ENCODE data around the gene RANBP3L. TPM values are rescaled to one million over a fixed set of nuclear protein-coding genes. Genes with fewer than 3 reads are reported as not detected.

Gene RANBP3L
- total and polyA plus RNA-seq, 9 of the 15 experiments (the other 6 are each of a cell fraction or from before 2014, with no cell fraction given): 0.01 to 0.06 TPM; not detected in 7

DNA sequence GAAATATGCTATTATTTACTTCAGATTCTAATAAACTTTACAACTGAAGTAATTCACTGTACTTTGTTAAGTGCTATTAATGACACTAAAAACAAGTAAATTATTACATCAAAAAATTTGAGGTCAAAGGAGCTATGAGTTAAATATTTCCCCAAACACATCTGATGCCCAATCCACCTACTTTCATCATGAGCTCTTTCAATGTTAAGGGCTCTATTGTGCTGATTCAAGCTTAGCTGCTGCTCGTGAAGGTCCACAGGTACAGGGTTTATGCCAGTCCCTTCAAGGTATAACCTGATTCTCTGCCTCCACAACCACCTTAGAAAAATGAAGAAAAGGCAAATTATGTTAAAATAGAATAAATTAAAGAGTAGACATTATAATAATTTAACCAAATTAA lies 84.1 kb downstream of the RANBP3L start:
- H3K36me3 ChIP-seq (ENCODE audit: control insufficient read depth, insufficient read depth, low read length): peaks cover 70% of the 10 kb centered on the region; the same call in 1 of the 3 replicates
- H3K27me3 ChIP-seq (ENCODE audit: control insufficient read depth in 2 of 2, insufficient read depth in 2 of 2, low read length in 2 of 2): no peaks in the 10 kb centered on the region
- 86% methylated on average over 1 of the region's 1 CpG for WGBS (ENCODE audit: insufficient coverage, low coverage, missing lambda C conversion rate)
- CTCF ChIA-PET (ENCODE audit: low intra/inter-chr PET ratio): interaction anchor here (0.6 kb wide), 1 partner anchor 66 kb away, joined by 3 read pairs; the partner anchor contains the start of gene SKP2
- DNase-seq (ENCODE audit: extremely low read depth in 1 of 4, low spot score in 3 of 4) (no peak), ATAC-seq (no peak), FAIRE-seq (no peak)
- no peaks in the 10 kb centered on the region for H3K9me3 ChIP-seq (replicated peaks; ENCODE audit: control insufficient read depth, insufficient read depth, low read depth, low read length)
- POLR2A ChIA-PET: interaction anchor here (0.9 to 1.9 kb wide), 4 partner anchors 10 to 24 kb away, joined by 3 to 6 read pairs (median 3); partner anchors contain the start of gene NADK2
- no peaks in the 10 kb centered on the region for H3K9me1 ChIP-seq (ENCODE audit: control insufficient read depth, insufficient read depth, low read length)
- no peak overlapping the region for H3K27ac ChIP-seq (ENCODE audit: extremely low read depth, low read depth, low read length)
- in situ Hi-C loops (cut with MboI) (no loop called here), intact Hi-C loops (cut with micrococcal nuclease) (no loop called here)
- H3K9ac ChIP-seq (ENCODE audit: insufficient read depth in 1 of 2, low read depth in 2 of 2, low read length in 2 of 2): no peak overlapping the region
- BruUV-seq (replicated peaks): no TSS peak
- H3K79me2 ChIP-seq (ENCODE audit: control insufficient read depth, insufficient read depth, low read length): no peaks in the 10 kb centered on the region
- H2AFZ ChIP-seq (ENCODE audit: low read depth, low read length): no peak overlapping the region
- H4K20me1 ChIP-seq (replicated peaks; ENCODE audit: control insufficient read depth, insufficient read depth, low read length): no peaks in the 10 kb centered on the region
- TF ChIP-seq FOS (IDR thresholded peaks at IDR 0.05; ENCODE audit: extremely low read depth, insufficient read length): no peak
- no peak for TF ChIP-seq CHCHD3 (CRISPR knock-in tag; IDR thresholded peaks at IDR 0.05)
- no peak for TF ChIP-seq ZNF518B (CRISPR knock-in tag; IDR thresholded peaks at IDR 0.05)
- H3K4me1 ChIP-seq (replicated peaks in 1 of 2; ENCODE audit: control insufficient read depth in 2 of 2, insufficient read depth in 2 of 2, low read length in 2 of 2): no peaks in the 10 kb centered on the region
- H3K4me2 ChIP-seq (ENCODE audit: insufficient read depth, low read length): no peak overlapping the region
- H3K4me3 ChIP-seq: no peak overlapping the region

All from K562 (cell line).